Peyer's patch (tissue), 4 donors: ENCODE data around the gene GNAQ. TPM values are rescaled to one million over a fixed set of nuclear protein-coding genes. Genes with fewer than 3 reads are reported as not detected.
"Not testable (repeated sequence)": the region's sequence is repeated elsewhere in the genome, so short reads cannot be mapped to it uniquely, and the experiment has no call there.

Experiments used
- DNase-seq, 3 donors: peaks; one replicate each; pipeline ENCODE4 v3.0.0-alpha.2; 2017 to 2019
- H3K27ac ChIP-seq, 4 donors: fragments of 200-600 bp; sonication (generic); one replicate each; pipeline ENCODE4 v1.5.1; 2016 to 2019
- H3K27me3 ChIP-seq, 2 donors: fragments of 200-600 bp; sonication (generic); one replicate each; pipeline ENCODE4 v1.5.1; 2019
- H3K36me3 ChIP-seq, 3 donors: fragments of 200-600 bp; sonication (generic); one replicate each; pipeline ENCODE4 v1.5.1; 2016 to 2019
- H3K4me1 ChIP-seq, 4 donors: fragments of 200-600 bp; sonication (generic); one replicate each; pipeline ENCODE4 v1.5.1; 2016 to 2019
- H3K4me3 ChIP-seq, 4 donors: fragments of 200-600 bp; sonication (generic); 1 replicate in 3 of 4; 2 replicates in 1 of 4; pipeline ENCODE4 v1.5.1; 2016 to 2019; ENCODE audit warnings: mild to moderate bottlenecking in 1 of 4
- H3K9me3 ChIP-seq, 4 donors: fragments of 200-600 bp; sonication (generic); one replicate each; pipeline ENCODE4 v1.5.1; 2016 to 2019; ENCODE audit warnings: mild to moderate bottlenecking in 1 of 4
- CTCF ChIP-seq, 6 experiments: fragments of 450-650 bp in 4 of 6; fragments of 200-600 bp in 2 of 6; sonication (generic) in 1 of 6; IDR thresholded peaks; one replicate each; pipeline ENCODE4 v1.5.1; 2017 to 2019; ENCODE audit warnings: antibody characterized with exemption in 6 of 6, mild to moderate bottlenecking in 3 of 6, moderate library complexity in 1 of 6
- POLR2A ChIP-seq, 2 donors: fragments of 450-650 bp; IDR thresholded peaks; one replicate each; pipeline ENCODE4 v1.5.1; 2017; ENCODE audit warnings: antibody characterized with exemption in 2 of 2, mild to moderate bottlenecking in 2 of 2, moderate library complexity in 2 of 2
- total RNA-seq, 4 donors: library from RNA; depleted of rRNA; stranded (reverse); fragments of >200 nt; gene quantifications; one replicate each; pipeline ENCODE4 v1.1.0, GENCODE V29; 2016

Gene GNAQ
- total RNA-seq, 4 donors from 2014 or later, result 28.7 to 45.4 (median 33.5) TPM

GRCh38 chr9:77882294-77882693 is 149.3 kb downstream of the GNAQ start:
- no peak overlapping the region for H3K4me3 ChIP-seq
- no peak for DNase-seq
- TF ChIP-seq POLR2A (IDR thresholded peaks at IDR 0.05), result no peak
- TF ChIP-seq CTCF (IDR thresholded peaks at IDR 0.05), result no peak
- H3K27me3 ChIP-seq, result no peaks in the 10 kb centered on the region
- no peaks in the 10 kb centered on the region for H3K9me3 ChIP-seq
- no peak overlapping the region for H3K27ac ChIP-seq
- H3K36me3 ChIP-seq, result no peaks in the 10 kb centered on the region
- H3K4me1 ChIP-seq, result peaks cover 0 to 37% (median 0%) of the 10 kb centered on the region in 4 donors

GRCh38 chr9:77881634-77882033 is 150.0 kb downstream of the GNAQ start:
- H3K36me3 ChIP-seq, H3K27me3 ChIP-seq, H3K9me3 ChIP-seq, H3K4me3 ChIP-seq: not testable (repeated sequence)
- peaks cover 0 to 37% (median 0%) of the 10 kb centered on the region in 4 donors for H3K4me1 ChIP-seq
- peak overlapping the region in 1 of 4 donors; percentile 41 for H3K27ac ChIP-seq
- peak in 1 of 3 donors; percentile 54 for DNase-seq

- Histone ChIP-seq H3K27ac (peak overlapping the region in 1 of 4 donors; percentile 41), H3K27me3 (no peaks in the 10 kb centered on the region), H3K36me3 (no peaks in the 10 kb centered on the region), H3K9me3 (no peaks in the 10 kb centered on the region), H3K4me3 (no peak overlapping the region), H3K4me1 (peaks cover 0 to 37% (median 0%) of the 10 kb centered on the region in 4 donors)
- no peak for TF ChIP-seq CTCF (IDR thresholded peaks at IDR 0.05)
- no peak for DNase-seq
These were observed 150.5 kb downstream of the GNAQ start for GRCh38 chr9:77881111-77881510.

- DNase-seq, result peak in 1 of 3 donors; percentile 55
- Histone ChIP-seq H3K4me3 (no peak overlapping the region), H3K27ac (peak overlapping the region in 2 of 4 donors; percentile 16 to 51), H3K36me3 (no peaks in the 10 kb centered on the region), H3K4me1 (peaks cover 0 to 33% (median 0%) of the 10 kb centered on the region in 4 donors), H3K27me3 (no peaks in the 10 kb centered on the region), H3K9me3 (no peaks in the 10 kb centered on the region)
- TF ChIP-seq CTCF (IDR thresholded peaks at IDR 0.05) (no peak), POLR2A (IDR thresholded peaks at IDR 0.05) (no peak)
These were observed 152.1 kb downstream of the GNAQ start for GRCh38 chr9:77879437-77879943.

- H3K27me3 ChIP-seq, H3K4me3 ChIP-seq, H3K36me3 ChIP-seq, H3K27ac ChIP-seq, H3K9me3 ChIP-seq, DNase-seq: not testable (repeated sequence)
- H3K4me1 ChIP-seq, result peaks cover 0 to 26% (median 0%) of the 10 kb centered on the region in 4 donors
These were observed 152.8 kb downstream of the GNAQ start for GRCh38 chr9:77878793-77879192.

GRCh38 chr9:77877976-77878375 is 153.6 kb downstream of the GNAQ start:
- Histone ChIP-seq H3K9me3 (no peaks in the 10 kb centered on the region), H3K36me3 (no peaks in the 10 kb centered on the region), H3K4me3 (no peak overlapping the region), H3K4me1 (peaks cover 0 to 21% (median 0%) of the 10 kb centered on the region in 4 donors), H3K27ac (no peak overlapping the region), H3K27me3 (no peaks in the 10 kb centered on the region)
- no peak for TF ChIP-seq CTCF (IDR thresholded peaks at IDR 0.05)
- TF ChIP-seq POLR2A (IDR thresholded peaks at IDR 0.05), result no peak
- DNase-seq, result no peak

- DNase-seq, result no peak
- Histone ChIP-seq H3K9me3 (no peaks in the 10 kb centered on the region), H3K36me3 (no peaks in the 10 kb centered on the region), H3K27me3 (no peaks in the 10 kb centered on the region), H3K27ac (no peak overlapping the region), H3K4me3 (no peak overlapping the region), H3K4me1 (peaks cover 0 to 18% (median 0%) of the 10 kb centered on the region in 4 donors)
- no peak for TF ChIP-seq CTCF (IDR thresholded peaks at IDR 0.05)
- TF ChIP-seq POLR2A (IDR thresholded peaks at IDR 0.05), result no peak
These were observed 155.0 kb downstream of the GNAQ start for GRCh38 chr9:77876590-77876989.
